EH (cell line): Measurements from ENCODE around the gene KSR2.
"Not testable (repeated sequence)": the region's sequence is repeated elsewhere in the genome, so short reads cannot be mapped to it uniquely, and the experiment has no call there.

Experiments
- DNase-seq: peaks from one replicate; pipeline ENCODE4 v3.0.0-alpha.2; 2015; ENCODE audit warnings: low read depth

The KSR2 gene

DNA sequence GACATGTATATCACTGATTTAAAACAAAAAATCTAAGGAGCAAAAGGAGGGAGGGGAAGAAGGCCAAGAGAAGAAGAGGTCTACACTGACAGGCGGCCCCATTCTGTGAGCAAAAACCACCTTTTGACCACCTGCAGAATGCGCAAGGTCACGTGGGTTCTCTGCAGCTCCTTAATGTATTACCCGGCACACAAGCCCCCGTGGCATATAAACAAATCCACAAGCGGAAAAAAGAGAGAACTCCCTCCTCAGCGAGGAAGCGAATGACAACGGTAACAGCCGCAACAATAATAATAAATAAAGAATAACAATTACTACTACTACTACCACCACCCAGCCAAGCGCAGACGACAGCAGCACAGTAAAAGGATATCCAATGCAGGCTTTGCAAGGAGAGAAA lies 1.3 kb downstream of the KSR2 start:
- DNase-seq, result no peak

GRCh38 chr12:117967043-117967442 lies 1.7 kb downstream of the KSR2 start:
- no peak for DNase-seq

DNA sequence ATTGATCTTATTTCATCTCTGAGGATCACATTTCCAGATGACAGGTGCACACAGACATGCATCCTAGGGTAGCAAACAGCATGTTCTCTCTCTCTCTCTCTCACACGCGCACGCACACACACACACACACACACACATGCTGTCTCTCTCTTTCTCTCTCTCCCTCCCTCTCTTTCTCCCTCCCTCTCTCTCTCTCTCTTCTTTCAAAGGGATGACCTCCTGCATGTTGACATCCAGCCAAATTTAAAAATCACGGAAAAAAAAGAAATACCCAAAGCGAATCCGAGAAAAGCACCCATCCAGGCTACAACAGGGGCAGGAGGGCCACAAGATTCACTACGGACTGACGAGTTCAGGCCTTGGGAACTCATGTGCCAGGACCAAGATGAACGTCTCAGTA lies 2.3 kb downstream of the KSR2 start:
- no peak for DNase-seq

DNA sequence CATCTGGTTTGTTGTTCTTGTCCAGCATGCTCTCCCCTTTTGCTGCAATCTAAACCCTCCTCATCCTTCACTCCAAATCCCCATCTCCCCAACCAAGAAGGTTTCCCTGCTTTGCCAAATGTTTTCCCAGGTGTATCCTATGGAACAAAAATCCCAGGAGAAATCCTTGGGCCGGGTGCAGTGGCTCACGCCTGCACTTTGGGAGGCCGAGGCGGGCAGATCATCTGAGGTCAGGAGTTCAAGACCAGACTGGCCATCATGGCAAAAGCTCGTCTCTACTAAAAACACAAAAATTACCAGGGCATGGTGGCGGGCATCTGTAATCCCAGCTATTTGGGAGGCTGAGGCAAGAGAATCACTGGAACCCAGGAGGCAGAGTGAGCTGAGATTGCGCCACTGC lies 5.0 kb downstream of the KSR2 start:
- DNase-seq, result no peak

DNA sequence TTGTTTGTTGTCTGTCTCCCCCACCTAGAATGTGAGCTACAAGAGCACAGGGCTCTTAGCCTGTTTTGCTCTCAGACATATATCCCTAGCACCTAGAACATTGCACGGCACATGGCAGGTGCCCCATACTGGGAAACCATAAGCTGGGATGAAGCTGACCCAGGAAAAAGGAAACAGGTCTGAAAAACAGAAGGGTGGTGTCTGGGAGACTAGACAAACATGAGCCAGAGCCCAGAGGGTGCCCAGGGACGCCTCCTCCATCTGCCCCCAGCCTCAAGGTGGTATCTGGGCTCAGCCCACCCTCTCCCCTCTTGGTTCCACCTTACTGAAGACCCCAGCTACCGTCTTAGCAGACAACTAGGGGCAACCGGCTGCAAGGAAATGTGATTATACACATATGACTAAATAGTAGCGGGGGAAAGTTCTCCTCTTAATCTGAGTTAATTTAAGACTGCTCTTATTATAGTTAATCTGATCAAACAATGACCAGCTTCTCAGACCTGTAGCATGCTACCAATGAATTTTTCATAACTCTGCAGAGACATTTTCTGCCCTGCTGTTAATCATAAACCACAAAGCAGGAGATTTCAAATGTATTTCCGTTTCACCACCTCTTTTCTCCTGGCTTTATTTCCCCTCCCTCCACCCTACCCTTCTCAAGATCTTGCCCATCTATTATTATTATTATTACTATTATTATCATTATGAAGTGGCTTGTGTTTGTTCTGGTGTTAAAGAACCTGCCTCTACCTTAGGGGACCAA lies 31.9 kb downstream of the KSR2 start:
- no peak for DNase-seq

DNA sequence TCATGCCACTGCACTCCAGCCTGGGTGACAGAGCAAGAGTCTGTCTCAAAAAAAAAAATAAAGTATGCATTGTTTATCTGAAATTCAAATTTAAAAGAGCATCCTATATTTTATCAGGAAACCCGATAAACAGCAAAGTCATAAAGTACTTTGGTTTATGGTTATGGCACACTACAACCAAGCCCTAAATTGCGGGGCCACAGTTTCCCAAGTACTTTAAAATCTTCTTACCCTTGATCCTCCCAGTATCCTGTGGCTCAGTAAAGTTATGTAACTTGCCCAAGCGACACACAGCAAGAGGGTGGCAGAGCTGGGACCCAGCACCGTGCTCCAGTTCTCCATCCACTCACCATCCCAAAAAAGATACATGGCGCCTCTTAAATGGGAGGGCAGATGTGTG lies 35.2 kb downstream of the KSR2 start:
- no peak for DNase-seq

DNA sequence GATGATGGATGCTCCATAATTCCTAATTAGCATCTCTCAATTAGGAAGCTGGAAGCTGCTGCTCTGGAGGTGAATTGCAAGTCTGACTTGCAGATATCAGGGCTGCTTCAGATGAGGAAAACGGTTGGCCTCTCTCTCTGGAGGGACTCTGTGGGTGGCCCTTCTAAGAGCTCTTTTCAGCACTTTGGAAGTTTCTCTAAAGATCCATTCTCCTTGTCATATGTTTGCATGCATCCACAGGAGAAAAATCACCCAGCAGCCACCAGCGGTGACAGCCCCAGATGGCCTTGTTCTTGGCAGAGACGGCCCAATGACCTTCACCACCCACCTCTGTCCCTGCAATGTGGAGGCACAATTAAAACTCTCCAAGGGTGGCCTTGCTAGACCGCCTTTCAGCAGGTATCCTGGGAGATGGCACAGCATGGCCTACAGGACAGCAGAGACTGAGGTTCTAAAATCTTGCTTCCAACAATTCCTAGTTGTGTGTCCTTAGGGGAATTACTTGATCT lies 42.3 kb downstream of the KSR2 start:
- DNase-seq, result no peak

DNA sequence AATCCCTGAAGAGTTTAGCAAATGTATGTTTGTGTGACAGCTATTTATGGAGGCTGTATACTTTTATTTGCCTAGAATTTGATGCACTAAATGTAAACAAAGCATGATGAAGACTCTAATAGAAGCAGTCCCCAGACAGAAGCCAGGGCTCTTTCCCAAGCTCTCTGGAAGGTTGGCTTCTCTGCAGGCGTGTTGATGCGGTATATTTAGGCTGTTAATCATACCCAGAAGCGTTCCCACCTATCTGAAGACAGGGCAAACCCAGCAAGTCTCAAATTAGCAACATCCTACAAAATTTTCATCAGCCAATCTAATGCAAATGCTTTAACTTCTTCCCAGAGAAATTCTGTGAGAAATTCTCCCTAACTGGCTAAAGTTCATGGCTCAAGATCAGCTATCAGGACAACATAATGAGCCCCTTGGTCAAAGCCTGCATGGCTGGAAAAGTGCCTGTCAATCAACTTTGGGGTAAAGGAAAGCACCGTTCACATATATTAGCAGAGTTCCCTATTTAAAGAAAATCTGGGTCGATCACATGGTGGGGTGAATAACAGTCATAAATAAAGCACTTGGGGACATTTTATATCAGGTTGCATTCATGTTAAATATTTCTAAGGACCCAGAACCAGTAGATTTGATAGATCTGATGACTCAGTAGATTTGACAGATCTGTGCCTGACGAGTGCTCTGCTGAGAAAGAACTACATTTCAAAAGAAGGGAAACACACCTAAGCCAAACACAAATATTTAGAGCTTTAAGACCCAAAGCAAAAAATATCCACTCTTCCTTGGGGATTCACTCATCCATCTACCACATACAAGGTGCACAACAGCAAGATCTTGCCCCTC lies 46.6 kb downstream of the KSR2 start:
- no peak for DNase-seq

DNA sequence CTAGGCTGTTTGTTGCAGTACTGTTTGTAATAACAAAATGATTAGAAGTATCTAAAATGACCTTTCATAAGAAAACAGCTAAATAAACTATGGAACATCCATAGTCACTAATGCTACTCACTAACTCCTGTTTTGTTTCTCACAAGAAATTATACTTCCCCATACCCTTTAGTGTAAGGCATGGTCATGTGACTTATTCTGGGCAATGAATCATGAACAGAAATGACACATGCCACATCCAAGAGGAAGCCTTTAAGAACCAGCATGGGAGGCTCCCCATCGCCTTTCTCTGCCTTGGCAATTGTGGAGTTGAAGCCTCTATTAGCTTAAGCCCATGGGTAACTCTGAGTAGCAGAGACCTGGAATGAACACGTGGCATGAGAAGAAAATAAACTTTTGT lies 49.3 kb downstream of the KSR2 start:
- no peak for DNase-seq

DNA sequence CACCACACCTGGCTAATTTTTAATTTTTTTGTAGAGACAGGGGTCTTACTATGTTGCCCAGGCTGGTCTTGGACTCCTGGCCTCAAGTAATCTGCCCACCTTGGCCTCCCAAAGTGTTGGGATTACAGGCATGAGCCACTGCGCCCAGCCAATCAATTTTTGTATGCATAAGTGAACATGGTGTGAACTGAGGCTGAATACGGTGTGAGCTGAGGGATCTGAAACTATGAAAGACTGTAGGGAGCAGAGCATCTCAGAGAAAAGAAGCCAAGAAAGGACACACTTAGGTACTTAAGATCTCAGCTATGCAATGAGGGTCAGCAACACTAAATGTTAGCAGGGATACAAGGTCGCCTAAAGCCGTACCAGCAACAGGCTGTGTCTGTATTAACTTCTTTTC lies 54.1 kb downstream of the KSR2 start:
- no peak for DNase-seq

DNA sequence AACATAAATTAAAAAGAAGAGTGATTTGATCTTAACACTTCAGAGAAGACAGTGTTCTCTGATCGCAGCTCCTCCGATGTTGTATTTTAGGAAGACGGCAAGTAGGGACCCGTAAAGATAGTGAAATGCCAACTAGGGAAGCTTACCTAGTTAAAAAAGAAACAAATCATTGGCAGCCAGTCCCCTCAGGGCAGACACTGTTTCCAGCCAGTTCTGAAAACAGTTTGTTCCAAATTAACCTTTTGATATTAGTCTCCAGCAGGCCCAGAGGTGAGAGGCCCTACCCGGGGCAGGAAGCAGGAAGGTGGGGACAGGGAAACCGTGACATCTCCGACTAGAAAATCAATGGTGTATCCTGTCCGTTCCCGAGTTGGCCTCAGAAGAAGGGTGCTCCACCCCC lies 56.0 kb downstream of the KSR2 start:
- DNase-seq, result no peak

GRCh38 chr12:117908411-117908810 lies 60.4 kb downstream of the KSR2 start:
- DNase-seq, result no peak

GRCh38 chr12:117907108-117907689 lies 61.6 kb downstream of the KSR2 start:
- no peak for DNase-seq

GRCh38 chr12:117904051-117904450 lies 64.7 kb downstream of the KSR2 start:
- DNase-seq, result no peak

DNA sequence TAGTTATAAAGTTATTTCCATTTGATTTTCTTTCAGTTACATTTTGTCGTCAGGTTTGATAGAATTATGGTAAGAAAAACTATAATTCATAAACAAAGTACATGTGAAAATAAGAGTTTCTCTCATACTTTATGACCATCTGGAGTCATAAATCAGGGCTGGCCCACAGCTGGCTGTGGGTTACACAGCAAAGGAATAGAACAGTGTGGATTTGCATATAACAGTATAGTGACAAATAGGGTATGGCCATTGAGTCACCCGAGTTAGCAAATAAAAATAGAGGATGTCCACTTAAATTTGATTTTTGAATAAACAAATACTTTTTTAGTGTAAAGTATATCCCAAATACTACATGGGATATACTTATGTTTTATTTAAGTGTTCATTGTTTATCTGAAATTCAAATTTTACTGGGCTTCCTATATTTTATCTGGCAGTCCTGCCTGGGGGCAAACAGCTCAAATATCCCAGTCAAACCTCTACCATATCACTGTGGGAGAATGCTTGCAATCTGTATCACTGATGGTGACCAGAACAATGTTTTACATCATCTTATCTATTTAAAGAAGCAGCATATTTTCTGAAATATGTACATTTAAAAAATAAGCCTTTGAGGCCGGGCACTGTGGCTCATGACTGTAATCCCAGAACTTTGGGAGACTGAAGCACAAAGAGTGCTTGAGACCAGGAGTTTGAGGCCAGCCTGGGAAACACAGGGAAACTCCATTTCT lies 65.5 kb downstream of the KSR2 start:
- peak; percentile 13 for DNase-seq

- no peak for DNase-seq
These were observed 67.2 kb downstream of the KSR2 start for GRCh38 chr12:117901631-117902030.

DNA sequence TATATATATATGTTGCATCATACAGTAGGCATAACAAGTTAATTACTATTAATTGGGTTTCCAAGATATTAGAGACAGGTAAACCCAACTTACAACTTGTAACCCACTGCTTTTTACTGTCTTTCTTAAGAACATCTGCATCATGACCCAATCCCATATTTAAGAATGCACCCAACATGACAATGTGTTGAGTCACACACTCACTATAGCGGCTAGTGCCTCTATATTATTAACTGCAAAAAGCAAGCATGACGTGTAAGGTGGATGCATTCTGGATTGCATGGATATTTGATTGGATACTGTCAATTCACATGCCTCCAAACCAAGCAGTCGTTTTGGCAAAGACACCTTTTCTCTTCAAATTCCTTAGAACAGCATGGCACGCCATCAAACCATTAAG lies 68.2 kb downstream of the KSR2 start:
- peak; percentile 50 for DNase-seq

GRCh38 chr12:117897372-117898161 lies 71.2 kb downstream of the KSR2 start:
- DNase-seq, result no peak

DNA sequence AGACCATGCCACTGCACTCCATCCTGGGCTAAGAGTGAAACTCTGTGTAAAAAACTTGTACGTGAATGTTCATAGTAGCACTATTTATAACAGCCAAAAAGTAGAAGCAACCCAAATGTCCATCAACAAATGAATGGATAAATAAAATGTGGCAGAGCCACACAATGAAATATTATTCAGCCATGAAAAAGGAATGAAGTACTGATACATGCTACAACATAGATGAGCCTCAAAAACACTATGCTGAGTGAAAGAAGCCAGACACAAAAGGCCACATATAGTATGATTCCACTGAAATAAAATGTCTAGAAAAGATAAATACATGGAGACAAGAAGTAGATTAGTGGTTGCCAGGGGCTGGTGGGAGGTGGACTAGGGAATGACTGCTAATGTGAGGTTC lies 72.8 kb downstream of the KSR2 start:
- DNase-seq, result no peak

GRCh38 chr12:117892441-117892840 lies 76.3 kb downstream of the KSR2 start:
- no peak for DNase-seq

- DNase-seq, result not testable (repeated sequence)
These were observed 77.5 kb downstream of the KSR2 start for GRCh38 chr12:117891265-117891664.
